IPS-NIHi7 (cell line): ENCODE data around the gene PRPF31.
"Not testable (repeated sequence)": the region's sequence is repeated elsewhere in the genome, so short reads cannot be mapped to it uniquely, and the experiment has no call there.

Experiments
- DNase-seq: peaks from one replicate; pipeline ENCODE4 v3.0.0; 2012; ENCODE audit warnings: mixed read lengths; ENCODE audit errors: extremely low spot score

Gene PRPF31

DNA sequence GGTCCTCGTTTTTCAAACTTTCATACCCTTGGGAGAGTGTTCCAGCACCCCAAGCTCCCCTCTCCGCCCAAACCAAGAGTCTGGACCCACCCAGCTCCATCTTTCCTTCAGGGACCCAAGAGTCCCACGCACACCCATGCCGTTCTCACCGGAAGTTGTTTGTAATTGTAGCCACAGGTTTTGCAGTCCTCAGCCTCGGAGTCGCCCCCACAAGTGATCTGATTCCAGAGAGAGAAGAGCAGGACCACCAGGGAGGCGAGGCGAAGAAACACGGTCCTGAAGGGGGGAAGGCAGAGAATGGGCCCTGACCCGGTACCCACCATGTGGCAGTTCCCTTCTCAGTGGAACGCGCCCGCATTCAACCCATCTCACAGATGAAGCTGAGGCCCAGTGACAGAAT is 47.3 kb downstream of the PRPF31 start:
- DNase-seq, result no peak

GRCh38 chr19:54164369-54165068 is 49.0 kb downstream of the PRPF31 start:
- DNase-seq, result peak; percentile 90

DNA sequence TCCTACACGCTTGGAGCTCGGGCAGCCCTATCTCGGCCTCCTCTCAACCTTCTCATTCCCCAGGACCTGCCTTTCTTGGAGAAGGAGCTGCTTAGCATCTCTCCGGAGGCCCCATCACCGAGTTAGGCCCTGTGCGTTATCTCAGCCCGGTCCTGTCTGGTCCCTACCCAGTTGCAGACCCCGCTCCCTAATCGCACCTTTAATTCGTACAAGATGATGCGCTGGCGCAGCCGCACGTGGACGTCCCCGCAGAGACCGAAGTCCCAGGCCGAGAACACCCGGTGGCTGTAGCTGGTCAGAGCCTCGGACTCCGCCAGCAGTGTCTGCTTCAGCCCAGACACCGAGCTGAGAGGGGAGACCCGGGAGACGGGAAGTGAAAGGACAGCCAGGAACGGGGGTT is 49.7 kb downstream of the PRPF31 start:
- no peak for DNase-seq

DNA sequence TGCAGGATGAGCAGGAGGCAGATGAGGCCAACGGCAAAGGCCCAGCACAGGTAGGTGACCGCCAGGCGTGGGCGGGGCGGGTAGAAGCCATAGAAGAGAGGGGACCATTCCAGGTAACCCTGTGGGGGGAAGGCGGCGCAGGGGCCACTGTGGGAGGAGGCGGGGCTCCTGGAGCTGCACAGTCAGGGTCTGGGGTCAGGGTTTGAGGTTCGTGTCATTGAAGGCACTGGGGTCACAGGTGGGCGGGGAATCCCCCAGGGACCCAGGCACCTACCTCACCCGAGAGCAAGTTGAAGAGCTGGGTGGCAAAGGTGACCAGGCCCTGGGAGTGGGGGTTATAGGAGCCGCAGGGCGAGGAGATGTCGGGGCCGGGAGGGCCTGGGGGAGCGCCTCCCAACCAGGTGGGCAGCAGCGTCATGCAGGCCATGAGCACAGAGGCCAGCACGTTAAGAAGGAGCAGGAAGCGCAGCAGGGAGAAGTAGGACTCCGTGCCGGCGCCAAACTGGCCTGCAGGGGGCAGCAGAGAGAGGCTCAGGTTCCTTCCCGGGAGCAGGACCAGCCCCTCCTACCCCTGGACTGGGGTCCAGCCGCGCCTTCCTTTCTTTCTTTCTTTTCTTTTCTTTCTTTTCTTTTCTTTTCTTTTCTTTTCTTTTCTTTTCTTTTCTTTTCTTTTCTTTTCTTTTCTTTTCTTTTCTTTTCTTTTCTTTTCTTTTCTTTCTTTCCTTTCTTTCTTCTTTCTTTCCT is 52.8 kb downstream of the PRPF31 start:
- DNase-seq, result peak; percentile 85

GRCh38 chr19:54169149-54169740 is 53.7 kb downstream of the PRPF31 start:
- DNase-seq, result no peak

- not testable (repeated sequence) for DNase-seq
These were observed 56.3 kb downstream of the PRPF31 start for GRCh38 chr19:54171736-54172431.

GRCh38 chr19:54172471-54173358 is 57.2 kb downstream of the PRPF31 start, which contains the start of gene TMC4:
Gene TMC4, minus strand, starts transcription at chr19:54173160. Its CDS starts 43 bp downstream, at chr19:54173117.
- DNase-seq, result peak; percentile 81

GRCh38 chr19:54173359-54173699 is 57.8 kb downstream of the PRPF31 start:
- no peak for DNase-seq

- no peak for DNase-seq
These were observed 58.6 kb downstream of the PRPF31 start for GRCh38 chr19:54173951-54174834.

- DNase-seq, result peak; percentile 60
These were observed 63.2 kb downstream of the PRPF31 start for GRCh38 chr19:54178581-54179261.

DNA sequence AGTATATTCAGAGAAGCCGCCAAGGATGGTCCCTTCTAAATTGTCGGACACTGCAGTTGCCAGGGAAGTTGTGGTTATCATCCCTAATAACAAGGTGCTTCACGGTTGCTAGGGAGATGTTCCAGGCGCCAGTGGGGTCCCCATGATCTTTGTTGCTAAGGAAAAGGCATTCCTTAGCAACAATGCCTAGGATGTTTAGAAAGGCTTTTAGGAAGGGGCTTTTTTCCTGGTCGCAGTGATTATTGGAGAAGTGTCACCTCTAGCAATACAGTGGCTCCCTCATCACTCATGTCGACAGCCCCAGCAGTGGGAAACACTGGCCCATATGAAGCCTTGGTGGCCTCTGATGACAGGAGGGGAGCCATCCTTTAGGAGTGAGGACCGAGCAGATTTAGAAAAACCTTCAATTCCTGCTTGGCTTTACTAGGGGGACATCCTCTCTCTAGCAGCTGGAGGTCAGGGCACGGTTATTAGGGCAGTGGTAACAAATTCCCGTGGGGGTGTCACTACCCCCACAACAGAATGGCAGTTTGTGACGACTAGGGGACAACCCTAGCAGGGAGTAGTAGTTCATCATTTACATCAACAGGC is 63.8 kb downstream of the PRPF31 start:
- no peak for DNase-seq

DNA sequence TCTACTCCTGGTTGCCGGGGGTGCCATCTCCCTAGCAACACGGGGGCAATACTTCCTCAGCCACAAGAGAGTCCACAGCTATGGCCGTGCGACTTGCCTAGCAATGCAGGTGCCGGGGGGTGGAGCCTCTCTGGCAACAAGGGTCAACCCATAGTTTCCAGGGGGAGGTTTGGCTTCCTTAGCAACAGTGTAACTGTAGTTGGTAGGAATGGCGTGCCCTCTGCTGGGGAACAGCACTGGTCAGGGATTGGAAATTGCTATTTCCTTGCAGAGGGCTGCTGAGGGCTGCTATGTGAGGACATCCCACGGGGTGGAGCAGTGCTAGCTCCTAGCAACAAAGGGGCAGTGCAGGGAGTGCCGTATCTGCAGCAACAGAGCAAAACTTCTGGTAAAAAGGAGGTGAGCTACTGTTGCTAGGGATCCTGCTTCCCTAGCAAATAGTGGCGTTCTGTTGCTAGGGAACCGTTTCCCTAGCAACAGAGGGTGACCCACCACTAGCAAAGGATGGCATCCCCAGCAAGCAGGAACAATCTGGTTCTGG is 64.4 kb downstream of the PRPF31 start:
- peak; percentile 77 for DNase-seq

DNA sequence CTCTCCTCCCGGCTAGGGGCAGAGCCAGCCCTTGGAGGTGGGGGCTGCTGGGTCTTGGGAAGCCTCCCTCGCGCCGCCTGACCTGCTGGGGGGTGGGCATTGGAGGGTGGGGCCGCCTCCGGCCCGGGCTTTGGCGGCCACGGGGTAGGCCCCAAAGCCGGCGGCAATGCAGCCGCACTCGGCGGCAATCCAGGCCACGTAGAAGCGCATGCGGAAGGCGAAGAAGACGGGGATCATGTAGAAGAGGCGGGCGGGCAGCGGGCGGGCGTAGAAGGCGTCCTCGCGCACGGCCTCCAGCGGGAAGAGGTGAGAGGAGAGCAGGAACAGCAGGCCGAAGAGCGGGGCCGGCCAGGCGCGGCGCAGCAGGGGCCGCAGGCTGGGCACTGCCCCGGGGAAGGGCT is 65.1 kb downstream of the PRPF31 start:
- DNase-seq, result no peak
